GM12891 (cell line): ENCODE measurements around the gene KRTAP5-3.
"Not testable (repeated sequence)": the region's sequence is repeated elsewhere in the genome, so short reads cannot be mapped to it uniquely, and the experiment has no call there.

Experiments used
- POLR2A ChIP-seq: IDR thresholded peaks from 2 replicates; pipeline ENCODE4 v1.6.1; 2011; ENCODE audit warnings: low read depth, low read length, control low read depth
- SPI1 ChIP-seq: IDR thresholded peaks from 2 replicates; pipeline ENCODE4 v1.6.1; 2011; ENCODE audit warnings: low read depth, low read length, control low read depth

- not testable (repeated sequence) for TF ChIP-seq SPI1, POLR2A
These were observed 25.4 kb downstream of the KRTAP5-3 start for GRCh38 chr11:1582909-1583308.
